Spleen (tissue), 11 donors: ENCODE measurements around the gene CSTPP1. TPM values are rescaled to one million over a fixed set of nuclear protein-coding genes. Genes with fewer than 3 reads are reported as not detected.
"Not testable (repeated sequence)": the region's sequence is repeated elsewhere in the genome, so short reads cannot be mapped to it uniquely, and the experiment has no call there.

Experiments used
- DNase-seq: peaks from one replicate; pipeline ENCODE4 v3.0.0-alpha.2; 2020
- H3K27ac ChIP-seq, 8 donors: fragments of 200-600 bp; sonication (generic) in 7 of 8; 1 replicate in 4 of 8; 2 replicates in 4 of 8; pipeline versions ENCODE4 v1.5.0 to v1.8.0; 2016 to 2021; ENCODE audit warnings: inconsistent platforms in 4 of 8, mild to moderate bottlenecking in 4 of 8, moderate library complexity in 1 of 8
- H3K27me3 ChIP-seq, 7 donors: fragments of 200-600 bp; sonication (generic) in 6 of 7; replicated peaks in 1 of 7; 1 replicate in 4 of 7; 2 replicates in 3 of 7; pipeline versions ENCODE4 v1.5.0 to v1.8.0; 2016 to 2021; ENCODE audit warnings: inconsistent platforms in 3 of 7, mild to moderate bottlenecking in 1 of 7
- H3K36me3 ChIP-seq, 6 donors: fragments of 200-600 bp; sonication (generic) in 5 of 6; 1 replicate in 4 of 6; 2 replicates in 2 of 6; pipeline versions ENCODE4 v1.5.0 to v1.8.0; 2016 to 2021; ENCODE audit warnings: inconsistent platforms in 2 of 6
- H3K4me1 ChIP-seq, 6 donors: fragments of 200-600 bp; sonication (generic) in 5 of 6; 1 replicate in 3 of 6; 2 replicates in 3 of 6; pipeline versions ENCODE4 v1.5.0 to v1.8.0; 2016 to 2021; ENCODE audit warnings: inconsistent platforms in 3 of 6
- H3K4me3 ChIP-seq, 8 donors: fragments of 200-600 bp; sonication (generic) in 7 of 8; 1 replicate in 4 of 8; 2 replicates in 4 of 8; pipeline versions ENCODE4 v1.5.0 to v1.8.0; 2016 to 2021; ENCODE audit warnings: inconsistent platforms in 4 of 8, mild to moderate bottlenecking in 4 of 8, moderate library complexity in 2 of 8
- H3K9me3 ChIP-seq, 8 donors: fragments of 200-600 bp; sonication (generic) in 7 of 8; 1 replicate in 4 of 8; 2 replicates in 4 of 8; pipeline versions ENCODE4 v1.5.0 to v1.8.0; 2016 to 2021; ENCODE audit warnings: inconsistent platforms in 4 of 8
- CTCF ChIP-seq, 11 experiments: fragments of 200-600 bp in 7 of 11; fragments of 450-650 bp in 4 of 11; sonication (generic) in 4 of 11; IDR thresholded peaks in 8 of 11; conservative IDR thresholded peaks in 3 of 11; 1 replicate in 7 of 11; 2 replicates in 4 of 11; pipeline versions ENCODE4 v1.4.0 to v1.8.0; 2016 to 2021; ENCODE audit warnings: antibody characterized with exemption in 11 of 11, inconsistent platforms in 4 of 11, mild to moderate bottlenecking in 1 of 11
- POLR2A ChIP-seq, 3 donors: fragments of 450-650 bp; IDR thresholded peaks; one replicate each; pipeline ENCODE4 v1.5.1; 2017; ENCODE audit warnings: antibody characterized with exemption in 3 of 3, mild to moderate bottlenecking in 1 of 3
- POLR2AphosphoS5 ChIP-seq, 3 donors: sonication (generic); formaldehyde crosslinking; IDR thresholded peaks; one replicate each; pipeline ENCODE4 v1.5.1; 2017; ENCODE audit warnings: antibody characterized with exemption in 3 of 3
- WGBS, 5 donors: extraction: QIAGEN DNeasy Blood & Tissue Kit in 3 of 5; methylation state at CpG; one replicate each; pipeline versions ENCODE4 v1.1.5 to v1.1.7; 2013 to 2018; 5-methylcytosine and 5-hydroxymethylcytosine counted together
- intact Hi-C: fragments of 100-400 bp; cut with DNase I; formaldehyde crosslinking; loops from one replicate; pipeline ENCODE4 v1.15.0; 2023; ENCODE audit warnings: low total_unique reads
- polyA plus RNA-seq, 3 donors: library from polyadenylated mRNA; stranded (reverse); fragments of 200-250 nt; gene quantifications; one replicate each; pipeline ENCODE4 v1.2.1, GENCODE V29; 2013
- total RNA-seq, 7 donors: library from RNA; depleted of rRNA in 3 of 7; stranded (reverse); fragments of >200 nt in 3 of 7; fragmentation: NEBNext Ultra II Directional in 4 of 7; extraction: Animal tissue kit (Norgen Biotek cat#: 25700) in 4 of 7; gene quantifications; one replicate each; pipeline versions ENCODE4 v1.1.0 to v1.2.1, GENCODE V29; 2016 to 2021
- donor health status: healthy with polysubstance abuse.
- donor health status: DM: no; HTN: no; CAD: no; lungs with moderate emphysema.
- donor health status: DM: no; HTN: no; CAD: no.
- donor health status: Bipolar disorder and iron deficiency.
- donor health status: healthy.
- donor health status: DM: no; HTN: no; CAD: no.
- donor health status: DM: yes; HTN: yes; CAD: no.

The CSTPP1 gene
- total and polyA plus RNA-seq, 10 donors = 8.6 to 23.0 (median 14.4) TPM

GRCh38 chr11:46983598-46983997 is 47.0 kb downstream of the CSTPP1 start:
- Histone ChIP-seq H3K27ac (no peak overlapping the region), H3K36me3 (peaks cover 0 to 17% (median 2%) of the 10 kb centered on the region in 6 donors), H3K9me3 (no peaks in the 10 kb centered on the region), H3K4me1 (no peaks in the 10 kb centered on the region), H3K27me3 (no peaks in the 10 kb centered on the region), H3K4me3 (no peak overlapping the region)
- no peak for DNase-seq
- no peak for TF ChIP-seq POLR2A (IDR thresholded peaks at IDR 0.05)
- TF ChIP-seq POLR2AphosphoS5 (IDR thresholded peaks at IDR 0.05) = no peak
- no peak for TF ChIP-seq CTCF (IDR thresholded peaks at IDR 0.05 in 8 of 11, conservative IDR thresholded peaks at IDR 0.05 in 3 of 11)
- WGBS, 5 donors = 76 to 86% (median 81%) methylated on average over 6 of the region's 6 CpGs
- intact Hi-C loops = no loop called here

GRCh38 chr11:46984548-46984947 is 48.0 kb downstream of the CSTPP1 start:
- H3K36me3 ChIP-seq = peaks cover 0 to 27% (median 5%) of the 10 kb centered on the region in 6 donors
- H3K4me3 ChIP-seq = no peak overlapping the region
- DNase-seq = no peak
- 95 to 98% (median 97%) methylated on average over 2 of the region's 2 CpGs for WGBS, 5 donors
- intact Hi-C loops = no loop called here
- no peaks in the 10 kb centered on the region for H3K4me1 ChIP-seq
- no peaks in the 10 kb centered on the region for H3K27me3 ChIP-seq
- H3K9me3 ChIP-seq = peaks cover 0 to under 1% (median 0%) of the 10 kb centered on the region in 8 donors
- H3K27ac ChIP-seq = no peak overlapping the region
- TF ChIP-seq POLR2AphosphoS5 (IDR thresholded peaks at IDR 0.05) (no peak), CTCF (IDR thresholded peaks at IDR 0.05 in 8 of 11, conservative IDR thresholded peaks at IDR 0.05 in 3 of 11) (no peak), POLR2A (IDR thresholded peaks at IDR 0.05) (no peak)

- WGBS, 5 donors = 89 to 93% (median 92%) methylated on average over 4 of the region's 4 CpGs
- Histone ChIP-seq H3K4me3 (no peak overlapping the region), H3K4me1 (no peaks in the 10 kb centered on the region), H3K36me3 (peaks cover 0 to 31% (median 5%) of the 10 kb centered on the region in 6 donors), H3K9me3 (peaks cover 0 to 5% (median 0%) of the 10 kb centered on the region in 8 donors), H3K27me3 (no peaks in the 10 kb centered on the region), H3K27ac (no peak overlapping the region)
- no peak for DNase-seq
- intact Hi-C loops = no loop called here
- no peak for TF ChIP-seq CTCF (IDR thresholded peaks at IDR 0.05 in 8 of 11, conservative IDR thresholded peaks at IDR 0.05 in 3 of 11)
- no peak for TF ChIP-seq POLR2AphosphoS5 (IDR thresholded peaks at IDR 0.05)
- TF ChIP-seq POLR2A (IDR thresholded peaks at IDR 0.05) = no peak
These were observed 48.4 kb downstream of the CSTPP1 start for GRCh38 chr11:46984987-46985386.

GRCh38 chr11:46987183-46987582 is 50.6 kb downstream of the CSTPP1 start:
- Histone ChIP-seq H3K4me3 (no peak overlapping the region), H3K27ac (no peak overlapping the region), H3K36me3 (peaks cover 0 to 38% (median 5%) of the 10 kb centered on the region in 6 donors), H3K4me1 (no peaks in the 10 kb centered on the region), H3K9me3 (peaks cover 0 to 5% (median 0%) of the 10 kb centered on the region in 8 donors), H3K27me3 (no peaks in the 10 kb centered on the region)
- 95 to 99% (median 97%) methylated on average over 3 of the region's 3 CpGs for WGBS, 5 donors
- intact Hi-C loops = no loop called here
- no peak for DNase-seq
- TF ChIP-seq CTCF (IDR thresholded peaks at IDR 0.05 in 8 of 11, conservative IDR thresholded peaks at IDR 0.05 in 3 of 11) (no peak), POLR2AphosphoS5 (IDR thresholded peaks at IDR 0.05) (no peak), POLR2A (IDR thresholded peaks at IDR 0.05) (no peak)

- H3K4me3 ChIP-seq, intact Hi-C loops, H3K4me1 ChIP-seq, H3K27me3 ChIP-seq, H3K27ac ChIP-seq, DNase-seq, H3K9me3 ChIP-seq: not testable (repeated sequence)
- WGBS, 5 donors = 83 to 93% (median 85%) methylated on average over 1 of the region's 1 CpG
- peaks cover 0 to 41% (median 5%) of the 10 kb centered on the region in 6 donors for H3K36me3 ChIP-seq
These were observed 53.4 kb downstream of the CSTPP1 start for GRCh38 chr11:46989810-46990487.
